GM18858 (cell line): ENCODE data around the gene MTMR3.
"Not testable (repeated sequence)": the region's sequence is repeated elsewhere in the genome, so short reads cannot be mapped to it uniquely, and the experiment has no call there.

Source experiments
- ATAC-seq: cut with Tn5 transposase; IDR thresholded peaks from one replicate; pipeline ENCODE4 v1.9.1; 2021; ENCODE audit not compliant: unreplicated experiment

MTMR3 gene

DNA sequence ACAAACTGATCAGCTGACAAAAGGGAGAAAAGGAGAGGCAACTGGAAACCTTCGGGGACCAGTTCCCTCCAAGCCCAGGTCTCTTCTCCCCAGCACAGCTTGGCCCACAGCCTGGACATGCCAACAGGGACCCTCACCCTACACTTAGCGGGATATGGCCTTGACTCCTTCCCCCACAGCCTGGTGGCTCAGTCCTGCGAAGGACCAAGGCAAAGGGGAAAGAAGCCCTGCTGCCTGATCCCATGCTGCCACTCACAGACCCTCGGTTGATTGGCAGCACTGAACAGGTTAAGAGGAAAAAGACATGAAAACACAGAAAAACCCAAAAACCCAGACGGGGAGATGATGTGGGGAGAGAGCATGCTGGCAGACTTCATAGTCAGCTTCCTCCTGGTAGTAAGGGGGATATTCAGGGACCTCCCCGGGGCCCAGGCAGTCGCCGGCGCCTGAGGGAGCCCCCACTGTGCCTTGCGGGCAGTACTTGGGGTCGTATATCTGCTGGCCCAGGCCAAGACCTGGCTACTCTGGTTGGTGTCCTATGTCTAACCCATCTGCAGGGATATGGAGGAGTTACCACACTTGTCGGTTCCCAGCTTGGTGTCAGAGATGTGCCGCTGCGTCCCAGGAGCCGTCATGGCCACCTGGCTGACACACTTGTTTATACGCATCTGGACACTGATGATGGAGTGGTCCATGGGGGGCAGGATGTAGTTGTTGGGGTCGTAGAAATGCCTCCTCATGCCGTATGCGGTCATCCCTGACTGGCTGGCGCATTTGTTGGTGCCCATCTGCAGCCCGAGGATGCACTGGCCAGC is 163.1 kb downstream of the MTMR3 start:
- no peak for ATAC-seq

DNA sequence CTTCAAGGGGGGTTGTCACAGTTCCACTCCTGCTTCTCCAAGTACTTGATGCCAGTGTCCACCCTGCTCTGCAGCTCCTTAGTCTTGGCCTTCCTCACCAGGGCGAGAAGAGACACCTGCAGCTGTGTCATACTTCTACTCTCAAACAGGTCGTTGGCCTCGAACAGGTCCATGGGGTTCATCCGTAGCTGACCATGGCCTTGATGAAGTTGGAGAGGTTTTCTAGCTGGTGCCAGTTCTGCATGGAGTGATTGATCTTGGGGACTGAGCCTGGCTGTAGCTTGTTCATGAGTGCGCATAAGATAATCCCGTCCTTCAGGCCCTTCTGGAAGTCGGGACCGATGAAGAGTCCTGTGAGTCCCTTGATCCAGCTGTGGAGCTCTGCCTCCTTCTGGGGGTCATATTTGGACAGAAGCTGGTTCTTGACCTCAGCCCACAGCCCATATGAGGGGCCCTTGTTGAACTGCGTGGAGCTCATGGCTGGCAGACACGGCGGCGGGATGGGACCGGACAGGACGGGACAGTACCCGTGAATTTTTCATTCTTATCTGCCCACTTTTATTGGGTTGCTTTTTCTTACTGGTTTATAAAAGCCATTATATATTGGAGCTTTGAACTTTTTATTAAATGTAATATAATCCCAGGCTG is 163.9 kb downstream of the MTMR3 start:
- ATAC-seq, result no peak

DNA sequence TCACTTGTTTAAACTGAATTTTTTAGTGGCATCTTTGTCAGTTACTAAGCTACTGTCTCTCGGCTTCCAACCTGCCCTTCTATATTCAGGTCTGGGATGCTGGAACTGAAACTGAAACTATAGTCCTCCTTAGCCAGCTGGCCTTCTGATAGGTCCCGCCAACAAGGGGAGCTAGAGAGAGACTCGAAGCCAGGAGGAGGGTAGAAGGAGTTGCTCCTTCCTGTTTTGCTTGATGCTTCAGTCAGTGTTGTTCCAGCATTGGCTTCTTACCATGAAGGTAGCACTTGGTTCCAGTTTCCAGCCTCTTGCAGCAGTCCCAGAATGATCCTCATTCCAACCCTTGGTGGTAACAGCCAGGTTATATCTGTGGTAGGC is 164.4 kb downstream of the MTMR3 start:
- ATAC-seq, result no peak

DNA sequence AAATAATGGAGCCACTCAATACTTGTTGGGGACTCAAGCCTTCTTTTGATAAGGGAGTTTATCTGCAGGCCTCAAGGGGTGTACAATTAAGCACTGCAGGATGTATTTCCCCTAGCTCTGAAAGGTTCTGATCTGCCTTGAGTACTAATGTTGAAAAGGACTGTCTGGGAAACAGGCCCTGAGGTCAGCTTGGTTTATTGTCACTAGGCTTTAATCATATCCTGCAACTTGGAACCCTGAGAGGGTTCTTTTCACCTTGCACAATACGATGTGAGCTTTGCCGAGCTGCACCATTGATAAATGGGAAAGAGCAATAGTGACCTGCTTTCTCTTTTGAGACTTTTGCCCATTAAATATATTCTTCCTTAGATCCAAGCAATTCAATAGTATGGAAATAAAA is 165.7 kb downstream of the MTMR3 start:
- no peak for ATAC-seq

DNA sequence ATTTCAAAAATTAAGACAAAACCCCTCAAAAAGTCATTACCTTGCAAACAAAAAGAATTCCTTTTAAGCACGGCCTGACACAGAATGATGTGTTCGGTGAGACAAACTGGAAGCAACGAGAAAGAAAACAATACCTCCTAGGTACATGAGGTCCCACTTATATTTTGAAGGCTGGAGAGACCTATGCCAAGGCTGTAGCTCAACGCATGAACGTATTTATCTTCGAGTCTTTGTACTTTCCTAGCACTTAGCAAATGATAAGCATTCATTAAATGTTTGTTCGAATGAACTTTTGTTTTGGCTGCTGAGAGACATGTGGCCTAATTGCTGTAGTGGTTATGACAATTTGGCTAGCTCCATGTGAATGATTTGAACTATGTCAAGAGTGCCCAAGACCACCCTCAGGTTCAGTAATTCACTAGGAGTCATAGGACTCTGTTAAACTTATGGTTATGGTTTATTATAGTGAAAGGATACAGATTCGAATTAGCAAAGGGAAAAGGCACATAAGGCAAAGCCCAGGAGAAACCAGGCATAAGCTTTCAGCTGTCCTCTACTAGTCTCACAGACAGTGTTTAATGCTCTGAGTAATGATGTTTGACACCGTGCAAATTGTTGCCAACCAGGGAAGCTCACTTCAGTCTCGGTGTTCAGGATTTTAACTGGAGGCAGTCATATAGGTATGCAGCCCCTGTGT is 171.2 kb downstream of the MTMR3 start:
- ATAC-seq, result no peak

DNA sequence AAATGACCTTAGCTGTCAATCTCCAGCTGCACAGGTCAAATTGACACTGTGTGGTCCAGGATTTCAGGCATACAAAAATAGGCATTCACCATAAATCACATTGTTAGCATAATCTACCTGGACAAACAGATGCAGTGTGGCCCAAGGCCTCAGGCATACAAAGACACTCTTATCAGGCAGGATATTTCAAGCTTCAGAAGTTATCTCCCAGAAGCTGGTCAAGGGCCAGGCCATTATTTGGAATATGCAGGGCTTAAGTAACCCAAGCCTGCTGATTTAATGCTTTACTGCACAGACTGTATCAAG is 171.7 kb downstream of the MTMR3 start:
- no peak for ATAC-seq

DNA sequence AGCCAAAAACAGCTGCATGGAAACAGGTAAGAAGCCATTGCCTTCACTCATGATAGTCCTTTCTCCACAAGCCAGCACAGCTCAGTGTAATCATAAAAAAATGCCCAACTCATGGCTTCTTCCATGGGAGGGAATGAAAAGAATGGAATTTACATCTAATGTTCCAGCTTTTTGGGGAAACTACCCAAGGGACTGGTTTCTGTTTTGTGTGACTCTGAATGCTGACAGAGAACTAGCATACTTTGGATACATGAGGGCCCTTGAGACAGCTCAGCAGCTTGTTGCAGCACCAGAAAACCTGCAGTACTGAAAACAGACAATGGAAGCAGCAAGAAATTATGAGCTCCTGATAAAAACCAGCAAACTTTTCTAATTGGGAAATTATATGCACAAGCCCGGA is 173.0 kb downstream of the MTMR3 start:
- ATAC-seq, result no peak

DNA sequence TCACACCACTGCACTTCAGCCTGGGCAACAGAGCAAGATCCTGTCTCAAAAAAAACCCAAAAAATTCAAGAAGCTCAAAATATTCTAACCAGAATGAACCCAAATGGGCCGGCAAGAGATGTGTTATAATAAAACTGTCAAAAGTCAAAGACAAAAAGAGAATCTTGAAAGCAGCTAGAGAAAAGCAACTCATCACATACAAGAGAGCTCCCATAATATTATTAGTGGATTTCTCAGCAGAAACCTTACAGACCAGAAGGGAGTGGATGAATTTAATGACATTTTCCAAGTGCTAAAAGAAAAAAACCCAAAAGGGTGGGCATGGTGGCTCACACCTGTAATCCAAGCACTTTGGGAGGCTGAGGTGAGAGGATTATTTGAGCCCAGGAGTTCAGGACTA is 174.4 kb downstream of the MTMR3 start:
- ATAC-seq, result no peak

DNA sequence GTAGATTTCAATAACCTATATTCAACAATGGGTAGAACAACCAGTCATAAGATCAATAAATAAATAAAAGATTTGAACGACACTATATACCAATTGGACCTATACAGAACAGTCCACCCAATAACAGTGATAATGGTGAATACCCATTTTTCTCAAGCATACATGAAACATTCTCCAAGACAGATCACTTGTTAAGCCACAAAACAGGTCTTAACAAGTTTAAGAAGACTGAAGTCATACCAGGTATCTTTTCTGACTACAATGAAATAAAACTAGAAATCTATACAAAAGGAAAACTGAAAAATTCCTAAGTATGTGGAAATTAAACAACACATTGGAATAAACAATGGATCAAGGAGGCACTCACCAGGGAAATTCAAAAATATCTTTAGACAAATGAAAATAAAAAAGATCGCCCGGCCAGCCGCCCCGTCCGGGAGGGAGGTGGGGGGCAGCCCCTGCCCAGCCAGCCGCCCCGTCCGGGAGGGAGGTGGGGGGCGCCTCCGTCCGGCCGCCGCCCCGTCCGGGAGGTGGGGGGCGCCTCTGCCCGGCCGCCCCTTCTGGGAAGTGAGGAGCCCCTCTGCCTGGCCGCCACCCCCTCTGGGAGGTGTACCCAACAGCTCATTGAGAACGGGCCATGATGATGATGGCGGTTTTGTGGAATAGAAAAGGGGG is 176.5 kb downstream of the MTMR3 start:
- not testable (repeated sequence) for ATAC-seq

DNA sequence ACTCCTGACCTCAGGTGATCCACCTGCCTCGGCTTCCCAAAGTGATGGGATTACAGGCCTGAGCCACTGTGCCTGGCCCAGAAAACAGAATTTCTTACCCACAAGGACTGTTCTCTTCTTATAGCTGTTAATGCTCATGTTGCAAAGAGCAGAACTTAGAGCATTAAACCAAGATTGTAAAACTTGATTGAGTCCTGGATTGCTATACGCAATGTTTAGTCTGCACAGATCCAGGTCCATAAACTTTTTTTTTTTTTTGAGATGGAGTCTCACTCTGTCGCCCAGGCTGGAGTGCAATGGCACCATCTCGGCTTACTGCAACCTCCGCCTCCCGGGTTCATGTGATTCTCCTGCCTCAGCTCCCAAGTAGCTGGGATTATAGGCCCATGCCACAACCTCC is 178.1 kb downstream of the MTMR3 start:
- not testable (repeated sequence) for ATAC-seq

DNA sequence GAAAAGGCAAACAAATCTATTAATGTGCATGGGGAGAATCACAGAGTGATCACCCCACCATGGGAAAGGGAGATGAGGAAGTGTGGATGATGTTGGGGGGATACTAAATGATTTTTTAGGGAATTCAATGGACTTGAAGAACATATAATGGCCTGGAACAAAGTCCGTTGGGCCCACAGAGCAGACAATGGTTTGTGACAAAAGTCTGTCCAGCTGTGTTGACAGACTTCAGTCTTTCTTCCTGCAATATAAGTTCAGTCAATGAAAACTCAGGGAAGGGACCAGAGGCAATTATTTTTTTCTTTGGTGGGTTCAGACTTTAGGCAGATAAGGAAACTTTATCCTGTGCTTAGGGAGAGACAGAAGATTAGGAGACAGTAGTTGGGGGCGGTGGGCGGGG is 179.3 kb downstream of the MTMR3 start:
- ATAC-seq, result no peak

DNA sequence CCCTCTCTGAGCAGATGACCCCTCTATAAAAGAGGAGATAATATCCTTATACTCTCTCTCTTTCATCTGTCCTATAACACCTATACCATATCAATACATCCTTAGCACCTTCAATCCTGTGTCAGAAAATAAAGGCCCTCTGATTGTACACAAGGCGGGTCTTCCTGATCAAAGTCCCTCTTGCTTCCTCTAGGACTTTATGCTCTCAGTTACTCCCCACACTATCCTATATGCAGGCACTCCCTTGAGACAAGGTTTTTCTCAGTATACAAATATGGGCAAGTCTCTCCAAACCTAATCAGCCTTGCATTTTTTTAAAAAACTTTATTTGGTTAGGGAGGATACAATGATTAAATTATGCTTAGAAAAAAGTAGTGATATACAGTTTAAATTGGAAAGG is 180.0 kb downstream of the MTMR3 start:
- no peak for ATAC-seq

DNA sequence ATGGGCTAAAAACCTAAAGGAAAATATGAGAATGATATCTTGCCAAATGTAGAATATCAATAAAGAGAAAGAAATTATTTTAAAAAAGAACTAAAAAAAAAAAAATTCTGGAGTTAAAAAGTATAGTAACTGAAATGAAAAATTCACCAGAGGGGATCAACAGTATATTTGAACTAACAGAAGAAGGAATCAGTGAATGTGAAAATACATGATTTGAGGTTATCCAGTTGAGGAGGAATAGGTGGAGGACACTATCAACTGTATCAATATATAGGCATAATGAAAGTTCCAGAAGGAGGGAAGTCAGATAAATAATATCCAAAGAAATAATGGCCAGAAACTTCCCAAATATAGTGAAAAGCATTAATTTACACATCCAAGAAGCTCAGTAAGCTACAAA is 181.2 kb downstream of the MTMR3 start:
- no peak for ATAC-seq

DNA sequence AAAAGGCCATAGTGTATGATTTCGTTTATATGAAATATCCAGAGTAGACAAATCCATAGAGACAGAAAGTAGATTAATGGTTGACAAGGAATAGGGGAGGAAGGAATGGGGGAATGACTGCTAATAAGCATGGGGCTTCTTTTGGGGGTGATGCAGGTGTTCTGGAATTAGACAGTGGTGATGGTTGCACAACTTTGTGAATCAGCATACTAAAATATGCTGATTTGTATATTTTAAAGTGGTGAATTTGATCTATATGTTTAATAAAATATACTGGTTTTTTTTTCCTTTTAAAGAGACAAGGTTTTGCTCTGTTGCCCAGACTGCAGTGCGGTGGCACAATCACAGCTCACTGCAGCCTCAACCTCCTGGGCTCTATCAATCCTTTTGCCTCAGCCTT is 190.8 kb downstream of the MTMR3 start:
- no peak for ATAC-seq

DNA sequence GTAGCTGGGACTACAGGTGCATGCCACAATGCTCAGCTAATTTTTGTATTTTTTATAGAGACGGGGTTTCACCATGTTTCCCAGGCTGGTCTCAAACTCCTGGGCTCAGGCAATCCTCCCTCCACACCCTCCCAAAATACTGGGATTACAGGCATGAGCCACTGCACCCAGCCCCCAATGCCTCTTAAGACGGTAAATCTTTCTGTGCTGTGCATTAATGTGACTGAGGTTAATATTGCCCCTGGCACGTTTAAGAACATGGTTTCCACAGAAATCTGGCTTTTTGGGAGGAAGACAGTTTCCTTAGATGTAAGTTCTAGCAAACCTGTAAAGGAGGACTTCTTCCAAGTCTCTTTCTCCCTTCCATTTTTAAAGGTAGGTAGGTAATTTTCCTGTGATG is 191.2 kb downstream of the MTMR3 start:
- ATAC-seq, result no peak

DNA sequence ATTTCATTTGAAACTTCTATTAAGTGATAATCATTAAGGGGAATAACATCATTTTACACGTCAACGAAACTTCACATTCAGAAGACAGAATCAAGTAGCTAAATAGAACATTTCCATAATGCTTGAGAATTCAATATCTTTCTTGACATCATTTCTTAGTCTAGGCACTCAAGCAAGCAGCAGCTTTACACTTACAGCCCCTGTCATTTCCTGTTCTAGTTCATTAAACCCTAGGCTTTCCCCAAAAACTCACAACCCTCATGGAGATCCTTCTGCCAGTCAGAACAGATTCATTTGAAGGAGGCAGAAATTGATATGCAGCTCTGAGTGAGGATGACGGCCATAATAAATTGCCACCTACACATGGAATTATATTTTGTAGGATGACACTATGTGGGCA is 192.0 kb downstream of the MTMR3 start:
- no peak for ATAC-seq

DNA sequence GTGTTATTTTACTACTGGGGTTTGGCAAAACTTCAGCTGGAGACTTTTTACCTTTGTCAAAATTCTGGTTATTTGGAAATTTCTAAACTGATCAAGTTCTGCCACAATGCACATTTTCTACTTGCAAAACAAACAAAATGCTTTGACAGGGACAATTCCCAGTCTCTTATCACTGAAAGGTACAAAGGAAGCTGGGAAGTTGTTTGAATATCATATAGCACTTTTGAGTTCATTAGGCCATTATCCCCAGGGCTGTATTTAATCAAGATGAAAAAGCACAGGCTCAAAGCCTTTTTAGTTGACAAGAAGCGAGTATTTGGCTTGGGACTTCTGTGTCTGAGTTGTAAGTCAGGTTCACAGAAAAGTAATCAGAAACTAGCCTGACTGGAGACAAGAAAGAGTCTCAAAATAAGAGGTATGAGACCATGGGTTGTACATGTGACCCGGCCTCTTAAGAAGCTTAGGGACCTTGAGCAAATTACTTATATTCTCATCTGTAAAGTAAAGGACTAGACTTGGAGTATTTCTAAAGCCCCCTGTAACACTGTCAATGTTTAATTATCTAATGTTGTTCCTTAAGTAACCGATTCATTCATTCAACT is 194.4 kb downstream of the MTMR3 start:
- ATAC-seq, result no peak

DNA sequence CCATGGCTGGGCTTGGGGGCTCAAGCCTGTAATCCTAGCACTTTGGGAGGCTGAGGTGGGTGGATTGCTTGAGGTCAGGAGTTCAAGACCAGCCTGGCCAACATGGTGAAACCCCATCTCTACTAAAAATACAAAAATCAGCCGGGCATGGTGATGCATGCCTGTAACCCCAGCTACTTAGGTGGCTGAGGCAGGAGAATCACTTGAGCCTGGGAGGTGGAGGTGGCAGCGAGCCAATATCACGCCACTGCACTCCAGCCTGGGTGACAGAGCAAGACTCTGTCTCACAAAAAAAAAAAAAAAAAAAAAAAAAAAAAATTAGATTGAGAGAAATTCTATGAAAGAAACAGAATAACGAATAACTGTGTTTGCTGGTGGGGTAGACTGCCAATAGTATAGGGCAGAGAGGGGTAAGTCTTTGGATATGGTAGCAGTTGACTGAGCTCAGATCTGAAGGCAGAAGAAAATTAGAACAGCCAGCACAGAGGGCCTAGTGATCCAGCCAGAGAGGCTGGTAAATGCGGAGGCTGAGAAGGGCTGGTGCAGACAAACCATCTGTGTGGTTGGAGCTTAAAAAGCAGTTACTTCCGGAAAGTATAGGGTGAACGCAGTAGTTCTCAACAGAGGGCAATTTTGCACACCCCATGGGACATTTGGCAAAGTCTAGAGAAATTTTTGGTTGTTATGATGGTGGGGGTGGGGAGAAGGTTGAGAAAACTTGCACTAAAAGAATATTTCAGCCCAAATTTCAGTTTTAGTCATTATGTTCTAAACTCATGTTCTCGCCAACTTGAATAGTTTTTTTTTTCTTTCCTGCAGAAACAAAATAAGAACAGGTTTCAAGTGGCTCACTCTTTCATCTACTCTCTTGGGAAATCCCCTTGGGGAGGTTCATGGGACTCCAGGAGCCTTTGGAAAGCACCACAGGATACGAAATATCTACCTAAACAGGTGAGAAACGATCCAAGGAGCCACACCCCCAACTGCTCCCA is 195.6 kb downstream of the MTMR3 start:
- no peak for ATAC-seq

DNA sequence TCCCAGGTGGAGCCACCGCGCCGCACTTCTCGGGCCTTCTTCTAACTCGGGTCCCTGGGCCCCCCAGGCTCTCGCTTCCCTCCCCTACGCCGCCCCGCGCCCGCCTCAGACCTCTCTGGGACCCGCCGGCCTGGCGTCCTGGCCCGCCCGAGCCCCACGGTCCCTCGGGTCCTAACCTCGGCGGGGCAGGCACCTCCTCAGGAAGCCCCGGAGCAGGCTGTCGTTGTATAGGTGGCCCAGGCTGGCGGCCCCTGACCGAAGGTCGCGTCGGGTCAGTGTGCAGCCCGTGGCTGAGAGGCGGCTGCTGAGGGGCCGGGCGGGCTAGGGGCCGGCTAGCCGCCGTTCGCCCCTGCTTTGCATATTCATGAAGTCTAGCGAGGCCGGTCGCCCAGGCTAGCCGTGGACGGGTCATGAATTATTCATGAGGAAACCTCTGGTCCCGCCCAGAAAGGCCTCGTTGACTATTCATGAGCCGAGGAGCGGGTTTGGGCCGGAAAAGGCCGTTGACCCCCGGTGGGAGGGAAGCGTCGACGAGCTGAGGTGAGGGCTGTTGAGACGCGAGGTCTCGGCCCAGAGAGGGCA is 197.1 kb downstream of the MTMR3 start, which contains the start of gene HORMAD2:
HORMAD2 (plus strand) TSS at position 513 of the 582 bp plus-strand sequence. CDS start 13,489 bp downstream, outside the sequence.
- ATAC-seq, result no peak
